ENCODE results near the gene MYO3B.

- TF ChIP-seq CTCF (IDR thresholded peaks at IDR 0.05; ENCODE audit: borderline replicate concordance, extremely low read depth, low read length, poor library complexity, severe bottlenecking): no peak
- no peak for TF ChIP-seq EZH2 (IDR thresholded peaks at IDR 0.05; ENCODE audit: borderline replicate concordance, low read depth, low read length, severe bottlenecking)
Observed at GRCh38 chr2:170679607-170680079, 501.7 kb downstream of the MYO3B start.

All from DND-41 (cell line).